Neural cell (in vitro differentiated cells): ENCODE measurements around the gene PRRC2B. TPM values are rescaled to one million over a fixed set of nuclear protein-coding genes. Genes with fewer than 3 reads are reported as not detected.

Experiments used
- H2AFZ ChIP-seq: fragments of 200-600, 300-800 bp; sonication (generic), shearing (Covaris generic); 2 replicates; pipeline ENCODE4 v1.6.0; 2014; ENCODE audit warnings: low read depth, mild to moderate bottlenecking, antibody characterized with exemption, low read length, moderate library complexity
- H3F3A ChIP-seq: fragments of 200-600 bp; shearing (Covaris generic); 2 replicates; pipeline ENCODE4 v1.6.1; 2016; ENCODE audit warnings: mild to moderate bottlenecking, moderate library complexity, mixed read lengths, antibody characterized with exemption, low read length; ENCODE audit not compliant: insufficient read depth, poor library complexity, severe bottlenecking
- H3K27ac ChIP-seq: fragments of 200-600, 300-800 bp; sonication (generic), shearing (Covaris generic); 2 replicates; pipeline ENCODE4 v1.5.1; 2014; ENCODE audit warnings: mild to moderate bottlenecking, low read length, moderate library complexity
- H3K27me3 ChIP-seq: fragments of 300-800, 200-600 bp; sonication (generic), shearing (Covaris generic); 2 replicates; pipeline ENCODE4 v1.6.0; 2014; ENCODE audit warnings: mild to moderate bottlenecking, low read depth, low read length, moderate library complexity; ENCODE audit not compliant: insufficient read depth
- H3K36me3 ChIP-seq: fragments of 300-800, 200-600 bp; sonication (generic), shearing (Covaris generic); 2 replicates; pipeline ENCODE4 v1.5.1; 2014; ENCODE audit warnings: mild to moderate bottlenecking, antibody characterized with exemption, low read length, moderate library complexity; ENCODE audit not compliant: insufficient read depth
- H3K4me2 ChIP-seq: fragments of 300-800, 200-600 bp; sonication (generic), shearing (Covaris generic); 2 replicates; pipeline ENCODE4 v1.6.0; 2014; ENCODE audit warnings: mild to moderate bottlenecking, low read length
- H3K4me3 ChIP-seq: fragments of 300-800, 200-600 bp; sonication (generic), shearing (Covaris generic); 2 replicates; pipeline ENCODE4 v1.5.1; 2014; ENCODE audit warnings: mild to moderate bottlenecking, low read length, moderate library complexity
- H3K79me2 ChIP-seq: fragments of 200-600 bp; shearing (Covaris generic); replicated peaks from 2 replicates; pipeline ENCODE4 v1.6.0; 2014; ENCODE audit warnings: mild to moderate bottlenecking, low read length, moderate library complexity; ENCODE audit not compliant: insufficient read depth
- H3K9ac ChIP-seq: fragments of 300-800, 200-600 bp; sonication (generic), shearing (Covaris generic); 2 replicates; pipeline ENCODE4 v1.6.1; 2016; ENCODE audit warnings: mild to moderate bottlenecking, low read length, mixed read lengths
- H3K9me2 ChIP-seq: fragments of 200-600 bp; shearing (Covaris generic); 2 replicates; pipeline ENCODE4 v1.6.1; 2016; ENCODE audit warnings: mild to moderate bottlenecking, low read length, mixed read lengths; ENCODE audit not compliant: insufficient read depth
- H3K9me3 ChIP-seq: fragments of 200-600, 300-800 bp; sonication (generic), shearing (Covaris generic); 2 replicates; pipeline ENCODE4 v1.6.1; 2016; ENCODE audit warnings: mild to moderate bottlenecking, mixed run types, low read length, moderate library complexity, mixed read lengths
- H4K20me1 ChIP-seq: fragments of 200-600 bp; shearing (Covaris generic); 2 replicates; pipeline ENCODE4 v1.6.1; 2016; ENCODE audit warnings: mild to moderate bottlenecking, mixed run types; ENCODE audit not compliant: insufficient read depth
- CTCF ChIP-seq: fragments of 450-650 bp; IDR thresholded peaks from 2 replicates; pipeline ENCODE4 v1.5.1; 2014; ENCODE audit warnings: antibody characterized with exemption, mild to moderate bottlenecking, moderate library complexity; ENCODE audit not compliant: poor library complexity, severe bottlenecking
- EP300 ChIP-seq: fragments of 450-650 bp; conservative IDR thresholded peaks from 2 replicates; pipeline ENCODE4 v1.6.1; 2014; ENCODE audit warnings: antibody characterized with exemption, mild to moderate bottlenecking, moderate library complexity; ENCODE audit not compliant: poor library complexity, severe bottlenecking
- EZH2 ChIP-seq: fragments of 200-600, 300-800 bp; shearing (Covaris generic), sonication (generic); IDR thresholded peaks from 2 replicates; pipeline ENCODE4 v1.6.1; 2014; ENCODE audit warnings: antibody characterized with exemption, low read length, borderline replicate concordance, mild to moderate bottlenecking; ENCODE audit not compliant: insufficient read depth, poor library complexity, severe bottlenecking
- MXI1 ChIP-seq: fragments of 450-650 bp; conservative IDR thresholded peaks from 2 replicates; pipeline ENCODE4 v1.6.1; 2014; ENCODE audit warnings: antibody characterized with exemption, mild to moderate bottlenecking; ENCODE audit not compliant: poor library complexity, severe bottlenecking
- POLR2AphosphoS5 ChIP-seq: IDR thresholded peaks from 2 replicates; pipeline ENCODE4 v1.6.1; 2012
- RAD21 ChIP-seq: fragments of 450-650 bp; conservative IDR thresholded peaks from 2 replicates; pipeline ENCODE4 v1.6.1; 2014; ENCODE audit warnings: antibody characterized with exemption, mild to moderate bottlenecking, moderate library complexity
- SMC3 ChIP-seq: fragments of 450-650 bp; conservative IDR thresholded peaks from 2 replicates; pipeline ENCODE4 v1.6.1; 2014; ENCODE audit warnings: antibody characterized with exemption, mild to moderate bottlenecking, moderate library complexity; ENCODE audit not compliant: poor library complexity
- TAF1 ChIP-seq: IDR thresholded peaks from 2 replicates; pipeline ENCODE4 v1.6.1; 2012; ENCODE audit warnings: low read depth
- polyA plus RNA-seq: library from polyadenylated mRNA; depleted of rRNA; stranded (reverse); fragments of >200 nt; gene quantifications from 2 replicates; pipeline ENCODE4 v1.2.3, GENCODE V29; 2014
- TF ChIP-seq, protein P1 (sequence below): IDR thresholded peaks from 2 replicates; pipeline ENCODE4 v1.6.1; 2012; ENCODE audit warnings: borderline replicate concordance

The PRRC2B gene
- polyA plus RNA-seq, 1 donor from 2014 or later: 89.5 TPM

DNA sequence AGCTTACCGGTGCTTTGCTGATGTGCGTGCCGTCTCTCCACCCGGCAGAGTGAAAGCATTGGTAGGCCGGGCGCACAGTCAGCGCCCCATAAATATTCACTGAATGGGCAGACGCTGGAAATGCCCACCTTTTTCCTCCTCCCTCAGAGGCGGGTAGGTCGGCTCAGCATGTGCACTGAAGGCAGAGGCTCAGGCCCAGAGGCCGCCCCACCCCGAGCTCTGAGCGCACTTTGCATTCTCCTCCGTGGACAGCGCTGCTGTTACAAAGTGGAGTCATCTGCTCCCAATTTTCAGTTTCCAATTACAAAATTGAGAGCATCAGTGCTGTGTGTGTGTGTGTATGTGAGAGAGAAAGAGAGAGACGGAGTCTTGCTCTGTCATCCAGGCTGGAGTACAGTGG lies 126.6 kb downstream of the PRRC2B start:
- TF ChIP-seq RAD21 (no peak), SMC3 (no peak), MXI1 (no peak), EZH2 (no peak), TAF1 (no peak), CTCF (no peak), POLR2AphosphoS5 (no peak), EP300 (no peak)
- TF ChIP-seq, protein P1, sequence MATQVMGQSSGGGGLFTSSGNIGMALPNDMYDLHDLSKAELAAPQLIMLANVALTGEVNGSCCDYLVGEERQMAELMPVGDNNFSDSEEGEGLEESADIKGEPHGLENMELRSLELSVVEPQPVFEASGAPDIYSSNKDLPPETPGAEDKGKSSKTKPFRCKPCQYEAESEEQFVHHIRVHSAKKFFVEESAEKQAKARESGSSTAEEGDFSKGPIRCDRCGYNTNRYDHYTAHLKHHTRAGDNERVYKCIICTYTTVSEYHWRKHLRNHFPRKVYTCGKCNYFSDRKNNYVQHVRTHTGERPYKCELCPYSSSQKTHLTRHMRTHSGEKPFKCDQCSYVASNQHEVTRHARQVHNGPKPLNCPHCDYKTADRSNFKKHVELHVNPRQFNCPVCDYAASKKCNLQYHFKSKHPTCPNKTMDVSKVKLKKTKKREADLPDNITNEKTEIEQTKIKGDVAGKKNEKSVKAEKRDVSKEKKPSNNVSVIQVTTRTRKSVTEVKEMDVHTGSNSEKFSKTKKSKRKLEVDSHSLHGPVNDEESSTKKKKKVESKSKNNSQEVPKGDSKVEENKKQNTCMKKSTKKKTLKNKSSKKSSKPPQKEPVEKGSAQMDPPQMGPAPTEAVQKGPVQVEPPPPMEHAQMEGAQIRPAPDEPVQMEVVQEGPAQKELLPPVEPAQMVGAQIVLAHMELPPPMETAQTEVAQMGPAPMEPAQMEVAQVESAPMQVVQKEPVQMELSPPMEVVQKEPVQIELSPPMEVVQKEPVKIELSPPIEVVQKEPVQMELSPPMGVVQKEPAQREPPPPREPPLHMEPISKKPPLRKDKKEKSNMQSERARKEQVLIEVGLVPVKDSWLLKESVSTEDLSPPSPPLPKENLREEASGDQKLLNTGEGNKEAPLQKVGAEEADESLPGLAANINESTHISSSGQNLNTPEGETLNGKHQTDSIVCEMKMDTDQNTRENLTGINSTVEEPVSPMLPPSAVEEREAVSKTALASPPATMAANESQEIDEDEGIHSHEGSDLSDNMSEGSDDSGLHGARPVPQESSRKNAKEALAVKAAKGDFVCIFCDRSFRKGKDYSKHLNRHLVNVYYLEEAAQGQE: no peak
- Histone ChIP-seq H4K20me1 (no peaks in the 10 kb centered on the region), H3K9ac (no peak overlapping the region), H3F3A (no peaks in the 10 kb centered on the region), H3K9me3 (no peaks in the 10 kb centered on the region), H3K4me3 (no peak overlapping the region), H2AFZ (no peak overlapping the region), H3K27ac (no peak overlapping the region), H3K79me2 (no peaks in the 10 kb centered on the region), H3K36me3 (peaks cover 11% of the 10 kb centered on the region), H3K27me3 (no peaks in the 10 kb centered on the region), H3K4me2 (no peak overlapping the region), H3K9me2 (no peaks in the 10 kb centered on the region)

GRCh38 chr9:131521203-131521602 lies 127.3 kb downstream of the PRRC2B start:
- no peaks in the 10 kb centered on the region for H3K9me2 ChIP-seq
- no peak overlapping the region for H3K27ac ChIP-seq
- H3K27me3 ChIP-seq: no peaks in the 10 kb centered on the region
- no peak for TF ChIP-seq EP300
- TF ChIP-seq CTCF: no peak
- TF ChIP-seq TAF1: no peak
- no peak for TF ChIP-seq POLR2AphosphoS5
- TF ChIP-seq MXI1: no peak
- no peak for TF ChIP-seq RAD21
- TF ChIP-seq SMC3: no peak
- no peak for TF ChIP-seq EZH2
- TF ChIP-seq, protein P1: no peak
- no peak overlapping the region for H3K4me3 ChIP-seq
- no peaks in the 10 kb centered on the region for H3K79me2 ChIP-seq
- no peak overlapping the region for H3K4me2 ChIP-seq
- peaks cover 9% of the 10 kb centered on the region for H3K36me3 ChIP-seq
- no peaks in the 10 kb centered on the region for H3F3A ChIP-seq
- H3K9ac ChIP-seq: no peak overlapping the region
- H3K9me3 ChIP-seq: no peaks in the 10 kb centered on the region
- no peak overlapping the region for H2AFZ ChIP-seq
- no peaks in the 10 kb centered on the region for H4K20me1 ChIP-seq
